H9 (cell line): ENCODE measurements around the gene C11orf91. TPM values are rescaled to one million over a fixed set of nuclear protein-coding genes. Genes with fewer than 3 reads are reported as not detected.

ENCODE experiments used
- DNase-seq: peaks from one replicate; pipeline ENCODE4 v3.0.0-alpha.2; 2017
- H2AFZ ChIP-seq: one replicate; pipeline ENCODE4 v1.6.1; 2013; ENCODE audit warnings: mild to moderate bottlenecking, low read length, control low read depth, moderate library complexity
- H2AK5ac ChIP-seq: 2 replicates; pipeline ENCODE4 v1.6.1; 2013; ENCODE audit warnings: low read length, control low read depth, mixed read lengths; ENCODE audit not compliant: insufficient read length
- H2BK120ac ChIP-seq: one replicate; pipeline ENCODE4 v1.6.1; 2013; ENCODE audit warnings: low read depth, mild to moderate bottlenecking, low read length, control low read depth, inconsistent platforms; ENCODE audit not compliant: poor library complexity, severe bottlenecking
- H2BK12ac ChIP-seq: 2 replicates; pipeline ENCODE4 v1.6.1; 2013; ENCODE audit warnings: low read length, control low read depth, mixed read lengths, low read depth; ENCODE audit not compliant: insufficient read length
- H2BK15ac ChIP-seq: 2 replicates; pipeline ENCODE4 v1.6.1; 2013; ENCODE audit warnings: low read depth, low read length, control low read depth
- H2BK20ac ChIP-seq: one replicate; pipeline ENCODE4 v1.6.1; 2013; ENCODE audit warnings: low read depth, mild to moderate bottlenecking, low read length, control low read depth, inconsistent platforms; ENCODE audit not compliant: poor library complexity, severe bottlenecking
- H2BK5ac ChIP-seq: 2 replicates; pipeline ENCODE4 v1.6.1; 2013; ENCODE audit warnings: low read length, control low read depth, mixed read lengths; ENCODE audit not compliant: insufficient read length
- H3K14ac ChIP-seq: 2 replicates; pipeline ENCODE4 v1.6.1; 2013; ENCODE audit warnings: low read length, control low read depth; ENCODE audit not compliant: insufficient read depth
- H3K18ac ChIP-seq: 2 replicates; pipeline ENCODE4 v1.6.1; 2013; ENCODE audit warnings: low read depth, mild to moderate bottlenecking, mixed read lengths, low read length, control low read depth; ENCODE audit not compliant: insufficient read length
- H3K23ac ChIP-seq: 2 replicates; pipeline ENCODE4 v1.6.1; 2013; ENCODE audit warnings: low read length, control low read depth, mixed read lengths, low read depth; ENCODE audit not compliant: insufficient read length
- H3K23me2 ChIP-seq: 2 replicates; pipeline ENCODE4 v1.6.1; 2013; ENCODE audit warnings: low read depth, mild to moderate bottlenecking, mixed read lengths, low read length, control low read depth; ENCODE audit not compliant: insufficient read length, poor library complexity, severe bottlenecking
- H3K27ac ChIP-seq: 2 replicates; pipeline ENCODE4 v1.5.1; 2013; ENCODE audit warnings: low read length, control low read depth, mixed read lengths, low read depth; ENCODE audit not compliant: insufficient read length
- H3K27me3 ChIP-seq: 2 replicates; pipeline ENCODE4 v1.6.1; 2013; ENCODE audit warnings: low read length, control low read depth, inconsistent platforms; ENCODE audit not compliant: insufficient read depth
- H3K4ac ChIP-seq: 2 replicates; pipeline ENCODE4 v1.6.1; 2013; ENCODE audit warnings: low read depth, mild to moderate bottlenecking, control low read depth, inconsistent platforms, low read length, moderate library complexity
- H3K4me1 ChIP-seq: 2 replicates; pipeline ENCODE4 v1.6.1; 2013; ENCODE audit warnings: low read length, control low read depth, inconsistent platforms; ENCODE audit not compliant: insufficient read depth
- H3K4me2 ChIP-seq: 2 replicates; pipeline ENCODE4 v1.6.1; 2013; ENCODE audit warnings: low read length, control low read depth, mixed read lengths; ENCODE audit not compliant: insufficient read length, insufficient read depth
- H3K56ac ChIP-seq: 2 replicates; pipeline ENCODE4 v1.6.1; 2013; ENCODE audit warnings: low read depth, mild to moderate bottlenecking, mixed read lengths, low read length, control low read depth; ENCODE audit not compliant: insufficient read length
- H3K79me1 ChIP-seq: 2 replicates; pipeline ENCODE4 v1.6.1; 2013; ENCODE audit warnings: low read depth, mild to moderate bottlenecking, moderate library complexity, low read length, control low read depth, inconsistent platforms; ENCODE audit not compliant: insufficient read depth, poor library complexity, severe bottlenecking
- H3K79me2 ChIP-seq: 2 replicates; pipeline ENCODE4 v1.6.1; 2013; ENCODE audit warnings: low read length, control low read depth, inconsistent platforms; ENCODE audit not compliant: insufficient read depth
- H3K9ac ChIP-seq: 2 replicates; pipeline ENCODE4 v1.6.1; 2013; ENCODE audit warnings: low read length, control low read depth, mixed read lengths; ENCODE audit not compliant: insufficient read length; ENCODE audit errors: extremely low read depth
- H3K9me3 ChIP-seq: one replicate; pipeline ENCODE4 v1.6.1; 2013; ENCODE audit warnings: low read depth, low read length, inconsistent platforms; ENCODE audit not compliant: control insufficient read depth
- H3T11ph ChIP-seq: one replicate; pipeline ENCODE4 v1.6.1; 2013; ENCODE audit warnings: mild to moderate bottlenecking, low read length, control low read depth, inconsistent platforms
- H4K20me1 ChIP-seq: one replicate; pipeline ENCODE4 v1.6.1; 2013; ENCODE audit not compliant: control insufficient read depth, insufficient read length, insufficient read depth
- H4K5ac ChIP-seq: 2 replicates; pipeline ENCODE4 v1.6.1; 2013; ENCODE audit warnings: low read depth, mild to moderate bottlenecking, mixed read lengths, low read length, control low read depth; ENCODE audit not compliant: insufficient read length
- H4K8ac ChIP-seq: replicated peaks from 2 replicates; pipeline ENCODE4 v1.6.1; 2013; ENCODE audit warnings: low read length, control low read depth, mixed read lengths, low read depth; ENCODE audit not compliant: insufficient read length
- H4K91ac ChIP-seq: 2 replicates; pipeline ENCODE4 v1.6.1; 2013; ENCODE audit warnings: low read depth, mild to moderate bottlenecking, moderate library complexity, mixed read lengths, low read length, control low read depth; ENCODE audit not compliant: insufficient read length
- H3K27ac Mint-ChIP-seq, 3 experiments: 2 replicates in 2 of 3; 3 replicates in 1 of 3; pipeline ENCODE4 v1.8.0; 2020 to 2021; ENCODE audit warnings: mixed read lengths in 3 of 3, mild to moderate bottlenecking in 1 of 3, moderate library complexity in 1 of 3
- H3K27me3 Mint-ChIP-seq: 2 replicates; pipeline ENCODE4 v1.8.0; 2021; ENCODE audit warnings: low read depth, mild to moderate bottlenecking, moderate library complexity, mixed read lengths
- H3K36me3 Mint-ChIP-seq, 3 experiments: 2 replicates in 2 of 3; 3 replicates in 1 of 3; pipeline ENCODE4 v1.8.0; 2020 to 2021; ENCODE audit warnings: low read depth in 3 of 3, mixed read lengths in 3 of 3; ENCODE audit not compliant: insufficient read depth in 1 of 3
- H3K4me1 Mint-ChIP-seq, 2 experiments: 2 replicates each; pipeline ENCODE4 v1.8.0; 2020; ENCODE audit warnings: mixed read lengths in 2 of 2
- H3K4me3 Mint-ChIP-seq, 2 experiments: 2 replicates in 1 of 2; 3 replicates in 1 of 2; pipeline ENCODE4 v1.8.0; 2020 to 2021; ENCODE audit warnings: mild to moderate bottlenecking in 2 of 2, mixed read lengths in 2 of 2, moderate library complexity in 1 of 2
- H3K9me3 Mint-ChIP-seq, 2 experiments: 2 replicates in 1 of 2; 3 replicates in 1 of 2; pipeline ENCODE4 v1.8.0; 2020; ENCODE audit warnings: mild to moderate bottlenecking in 2 of 2, mixed read lengths in 2 of 2, moderate library complexity in 1 of 2
- CTCF ChIP-seq: fragments of 200-600 bp; sonication (generic); conservative IDR thresholded peaks from 3 replicates; pipeline ENCODE4 v1.8.0; 2021; ENCODE audit warnings: antibody characterized with exemption, mild to moderate bottlenecking
- WGBS: extraction: QIAGEN DNeasy Blood & Tissue Kit; methylation state at CpG from one replicate; pipeline ENCODE4 v1.1.7; 2013; ENCODE audit warnings: missing lambda C conversion rate, low lambda C conversion rate, mixed read lengths; ENCODE audit not compliant: insufficient read length; ENCODE audit errors: extremely low coverage; 5-methylcytosine and 5-hydroxymethylcytosine counted together
- total RNA-seq: library from RNA; stranded (reverse); gene quantifications from 2 replicates; pipeline ENCODE4 v1.2.1, GENCODE V29; 2021

Gene C11orf91
- total RNA-seq, 1 experiment from 2014 or later = not detected

GRCh38 chr11:33674035-33674814 lies 26.4 kb downstream of the C11orf91 start:
- TF ChIP-seq CTCF = no peak
- no peak overlapping the region for H3K27ac Mint-ChIP-seq

More at GRCh38 chr11:33674035-33674814, 26.4 kb downstream of the C11orf91 start:
- Histone ChIP-seq H4K20me1 (no peaks in the 10 kb centered on the region), H2BK5ac (no peak overlapping the region), H3K4me1 (peaks cover 2% of the 10 kb centered on the region; the same call in 1 of the 2 replicates), H2BK15ac (no peak overlapping the region), H3K27ac (no peak overlapping the region), H3K14ac (no peak overlapping the region), H3T11ph (no peak overlapping the region), H2BK20ac (no peak overlapping the region), H3K23me2 (no peaks in the 10 kb centered on the region), H4K91ac (no peak overlapping the region), H3K23ac (no peak overlapping the region), H3K79me2 (no peaks in the 10 kb centered on the region), H2AFZ (no peak overlapping the region), H3K9me3 (no peaks in the 10 kb centered on the region), H3K9ac (no peak overlapping the region), H3K4ac (no peak overlapping the region), H4K5ac (no peak overlapping the region), H3K4me2 (no peak overlapping the region), H4K8ac (no peak overlapping the region), H2BK120ac (no peak overlapping the region), H2BK12ac (no peak overlapping the region), H2AK5ac (no peak overlapping the region), H3K56ac (no peak overlapping the region), H3K18ac (no peak overlapping the region), H3K79me1 (no peaks in the 10 kb centered on the region), H3K27me3 (no peaks in the 10 kb centered on the region)
- Mint-ChIP-seq H3K36me3 (peaks cover 0 to 7% (median 3%) of the 10 kb centered on the region in 3 experiments; a peak in 2 of 7 replicates), H3K27me3 (no peaks in the 10 kb centered on the region), H3K9me3 (peaks cover 12% of the 10 kb centered on the region in 2 experiments; a peak in 4 of 5 replicates), H3K4me1 (peaks cover 19 to 21% of the 10 kb centered on the region in 2 experiments), H3K4me3 (no peak overlapping the region)
- DNase-seq = no peak
- no CpG with 5 or more reads among the region's 3 CpGs for WGBS
